Right hindlimb (tissue), 1 donor: ENCODE measurements around the gene RHOBTB3.
"Not testable (repeated sequence)": the region's sequence is repeated elsewhere in the genome, so short reads cannot be mapped to it uniquely, and the experiment has no call there.

Experiments used
- DNase-seq: peaks from one replicate; pipeline ENCODE4 v3.0.0-alpha.2; 2018

Gene RHOBTB3

GRCh38 chr5:95801961-95802360 is 70.8 kb downstream of the RHOBTB3 start:
- DNase-seq = no peak

- no peak for DNase-seq
Measured at GRCh38 chr5:95803271-95804148, 72.4 kb downstream of the RHOBTB3 start.

GRCh38 chr5:95804736-95805539 is 73.8 kb downstream of the RHOBTB3 start:
- DNase-seq = no peak

GRCh38 chr5:95806687-95807086 is 75.6 kb downstream of the RHOBTB3 start:
- no peak for DNase-seq

GRCh38 chr5:95808013-95808685 is 77.0 kb downstream of the RHOBTB3 start:
- DNase-seq = no peak

- peak; percentile 86 for DNase-seq
Measured at GRCh38 chr5:95808686-95809413, 77.7 kb downstream of the RHOBTB3 start.

GRCh38 chr5:95809414-95809960 is 78.4 kb downstream of the RHOBTB3 start:
- DNase-seq = no peak

GRCh38 chr5:95810305-95811125 is 79.4 kb downstream of the RHOBTB3 start:
- no peak for DNase-seq

- DNase-seq = not testable (repeated sequence)
Measured at GRCh38 chr5:95811126-95811423, 79.9 kb downstream of the RHOBTB3 start.

- DNase-seq = not testable (repeated sequence)
Measured at GRCh38 chr5:95811461-95812073, 80.4 kb downstream of the RHOBTB3 start.

- no peak for DNase-seq
Measured at GRCh38 chr5:95812074-95812471, 80.9 kb downstream of the RHOBTB3 start.

- not testable (repeated sequence) for DNase-seq
Measured at GRCh38 chr5:95813035-95813434, 81.9 kb downstream of the RHOBTB3 start.

GRCh38 chr5:95815155-95815729 is 84.1 kb downstream of the RHOBTB3 start:
- DNase-seq = no peak

GRCh38 chr5:95816341-95816740 is 85.2 kb downstream of the RHOBTB3 start:
- no peak for DNase-seq

- no peak for DNase-seq
Measured at GRCh38 chr5:95816776-95817175, 85.6 kb downstream of the RHOBTB3 start.

- DNase-seq = no peak
Measured at GRCh38 chr5:95817430-95817829, 86.3 kb downstream of the RHOBTB3 start.

GRCh38 chr5:95818181-95819147 is 87.3 kb downstream of the RHOBTB3 start:
- DNase-seq = no peak

- no peak for DNase-seq
Measured at GRCh38 chr5:95821110-95822021, 90.2 kb downstream of the RHOBTB3 start.
